HG03135 (cell line): ENCODE measurements around the gene ADAMTS14.
"Not testable (repeated sequence)": the region's sequence is repeated elsewhere in the genome, so short reads cannot be mapped to it uniquely, and the experiment has no call there.

Experiments used
- ATAC-seq: cut with Tn5 transposase; IDR thresholded peaks from one replicate; pipeline ENCODE4 v1.9.1; 2021; ENCODE audit warnings: mild to moderate bottlenecking, moderate library complexity; ENCODE audit not compliant: unreplicated experiment

The ADAMTS14 gene

GRCh38 chr10:70672165-70673042 lies at the start of gene ADAMTS14:
Gene ADAMTS14, plus strand, starts transcription at chr10:70672506. Its CDS starts 297 bp downstream, at chr10:70672803.
- ATAC-seq = no peak

- no peak for ATAC-seq
These were observed 49.8 kb upstream of the ADAMTS14 start for GRCh38 chr10:70622541-70622940.

GRCh38 chr10:70622981-70623844 lies 49.1 kb upstream of the ADAMTS14 start:
- ATAC-seq = no peak

- no peak for ATAC-seq
These were observed 46.2 kb upstream of the ADAMTS14 start for GRCh38 chr10:70626056-70626455.

GRCh38 chr10:70629338-70629737 lies 43.0 kb upstream of the ADAMTS14 start:
- ATAC-seq = no peak

- not testable (repeated sequence) for ATAC-seq
These were observed 40.6 kb upstream of the ADAMTS14 start for GRCh38 chr10:70631735-70632134.

- no peak for ATAC-seq
These were observed 38.3 kb upstream of the ADAMTS14 start for GRCh38 chr10:70634011-70634410.

- not testable (repeated sequence) for ATAC-seq
These were observed 37.8 kb upstream of the ADAMTS14 start for GRCh38 chr10:70634515-70634914.

GRCh38 chr10:70639640-70640383 lies 32.5 kb upstream of the ADAMTS14 start:
- ATAC-seq = not testable (repeated sequence)

- not testable (repeated sequence) for ATAC-seq
These were observed 29.0 kb upstream of the ADAMTS14 start for GRCh38 chr10:70643272-70643671.

- ATAC-seq = not testable (repeated sequence)
These were observed 27.3 kb upstream of the ADAMTS14 start for GRCh38 chr10:70644959-70645358.

GRCh38 chr10:70647086-70647485 lies 25.2 kb upstream of the ADAMTS14 start:
- no peak for ATAC-seq

- ATAC-seq = no peak
These were observed 23.9 kb upstream of the ADAMTS14 start for GRCh38 chr10:70648427-70648826.

- no peak for ATAC-seq
These were observed 22.8 kb upstream of the ADAMTS14 start for GRCh38 chr10:70649526-70649925.

GRCh38 chr10:70650104-70650503 lies 22.2 kb upstream of the ADAMTS14 start:
- ATAC-seq = no peak

GRCh38 chr10:70650718-70651117 lies 21.6 kb upstream of the ADAMTS14 start:
- no peak for ATAC-seq

- no peak for ATAC-seq
These were observed 20.6 kb upstream of the ADAMTS14 start for GRCh38 chr10:70651661-70652060.

- ATAC-seq = no peak
These were observed 19.3 kb upstream of the ADAMTS14 start for GRCh38 chr10:70652761-70653657.

- no peak for ATAC-seq
These were observed 17.0 kb upstream of the ADAMTS14 start for GRCh38 chr10:70655316-70655715.

GRCh38 chr10:70656489-70656888 lies 15.8 kb upstream of the ADAMTS14 start:
- no peak for ATAC-seq
